EH (cell line): ENCODE measurements around the gene RFX1.
A peak's percentile ranks its signal among the peaks of the same experiment; 100 is the strongest.
"Not testable (repeated sequence)": the region's sequence is repeated elsewhere in the genome, so short reads cannot be mapped to it uniquely, and the experiment has no call there.

Experiments
- DNase-seq: peaks from one replicate; pipeline ENCODE4 v3.0.0-alpha.2; 2015; ENCODE audit warnings: low read depth

Gene RFX1

DNA sequence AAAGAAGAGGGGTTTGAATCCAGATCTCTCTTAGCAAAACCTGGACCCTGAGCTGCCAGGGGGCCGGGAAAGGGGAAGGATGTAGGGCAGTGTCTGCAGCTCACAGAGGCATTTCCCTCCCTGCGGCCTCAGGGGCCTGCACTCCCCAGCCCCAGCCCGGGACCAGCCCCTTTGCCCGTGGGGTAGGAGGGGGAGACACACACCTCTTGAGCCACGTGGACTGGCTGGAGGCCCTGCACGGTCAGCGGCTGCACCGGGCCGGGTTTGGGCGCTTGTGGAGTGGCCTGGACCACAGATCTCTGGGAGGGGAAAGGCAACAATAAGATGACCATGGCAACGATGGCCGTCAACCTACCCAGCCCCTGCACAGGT lies 26.9 kb downstream of the RFX1 start:
- DNase-seq = no peak

DNA sequence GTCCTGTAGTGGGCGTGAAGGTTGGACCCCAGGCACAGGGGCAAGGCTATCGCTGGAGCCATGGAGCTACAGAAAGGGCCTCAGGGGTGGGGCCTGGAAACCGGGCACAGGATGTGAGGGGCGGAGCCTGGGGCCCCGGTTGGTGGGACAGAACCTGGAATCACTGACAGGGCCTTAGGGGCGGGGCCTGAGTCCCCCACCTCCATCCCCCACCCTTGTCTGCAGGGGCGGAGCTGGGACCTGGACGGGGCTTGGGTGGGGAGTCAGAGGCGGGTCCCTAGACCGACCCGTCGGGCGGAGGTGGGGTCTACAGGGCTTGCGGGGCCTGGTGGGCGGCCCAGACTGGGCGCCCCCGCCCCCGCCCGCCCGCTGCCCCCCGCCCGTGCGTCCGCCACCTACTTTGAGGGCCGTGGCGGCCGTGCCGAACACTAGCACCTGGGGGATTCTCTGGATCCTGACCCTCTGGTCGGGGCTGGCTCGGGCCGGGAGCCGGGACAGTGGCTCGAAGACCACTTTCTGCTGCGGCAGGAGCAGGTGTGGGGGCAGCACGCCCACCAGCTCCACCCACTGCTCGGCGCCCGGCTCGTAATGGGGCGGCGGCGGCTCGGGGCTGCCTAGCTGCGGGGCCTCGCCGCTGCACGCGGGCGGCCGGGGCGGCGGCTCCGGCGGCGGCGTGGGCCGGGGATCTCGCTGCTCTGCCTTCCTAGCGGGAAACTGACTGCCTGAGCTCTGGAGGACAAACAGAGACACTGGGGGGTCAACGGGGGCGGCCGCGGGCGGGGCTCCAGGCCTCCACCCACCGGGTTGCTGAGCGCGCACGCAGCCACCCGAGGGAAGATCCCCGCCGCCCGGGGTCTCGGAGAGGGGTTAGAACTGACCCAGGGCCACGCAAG lies 27.5 kb downstream of the RFX1 start:
- DNase-seq = peak; percentile 42

DNA sequence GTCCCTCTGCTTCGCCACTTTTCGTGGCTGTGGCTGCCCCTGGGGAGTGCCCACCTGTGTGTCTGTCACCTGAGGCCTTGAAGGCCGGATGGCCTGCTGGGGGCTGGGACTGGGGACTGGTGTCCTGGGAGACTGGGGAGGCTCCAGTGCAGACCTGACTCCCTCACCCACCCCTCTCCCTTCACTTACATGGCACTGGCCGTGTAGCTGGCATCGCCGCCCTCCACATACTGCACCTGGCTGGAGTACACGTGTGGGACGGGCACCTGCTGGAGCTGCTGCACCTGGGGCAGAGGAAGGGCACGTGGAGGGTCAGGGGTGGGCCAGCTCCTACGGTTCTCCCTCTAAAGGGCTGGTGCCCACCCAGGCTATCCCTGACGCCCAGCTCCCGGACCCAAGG lies 28.3 kb downstream of the RFX1 start:
- DNase-seq = no peak

DNA sequence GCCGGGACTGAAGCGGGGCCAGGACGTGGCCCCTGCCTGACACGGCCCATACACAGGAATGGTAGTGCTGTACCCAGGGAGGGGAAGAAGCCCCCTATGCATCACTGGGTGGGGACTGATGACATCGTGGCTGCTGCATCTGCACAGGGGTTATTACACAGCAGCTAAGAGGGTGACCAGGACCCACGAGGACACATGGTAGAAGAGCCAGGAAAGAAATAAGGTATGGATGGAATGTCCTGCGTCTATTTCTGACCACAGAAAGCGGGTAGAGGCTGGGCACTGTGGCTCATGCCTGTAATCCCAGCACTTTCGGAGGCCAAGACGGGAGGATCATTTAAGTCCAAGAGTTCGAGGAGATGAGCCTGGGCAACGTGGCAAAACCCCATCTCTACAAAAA lies 29.7 kb downstream of the RFX1 start:
- peak; percentile 45 for DNase-seq

DNA sequence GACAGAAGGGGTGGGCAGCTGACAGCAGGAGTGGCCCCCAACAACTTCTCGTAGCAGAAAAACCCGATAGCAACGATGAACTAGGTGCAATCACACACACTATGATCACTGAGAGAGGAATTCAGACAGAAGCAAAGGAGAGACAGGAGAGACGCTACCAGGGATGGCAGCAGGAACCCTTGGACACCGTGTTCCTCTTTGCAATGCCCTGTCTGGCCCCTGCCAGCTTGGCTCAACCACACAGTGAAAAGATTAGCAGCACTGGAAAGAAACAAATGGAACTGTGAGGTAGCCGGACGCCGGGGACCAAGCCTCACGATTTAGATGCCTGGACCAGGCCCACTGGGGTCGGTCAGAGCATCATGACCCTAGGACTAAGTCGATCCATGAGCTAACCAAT lies 30.2 kb downstream of the RFX1 start:
- no peak for DNase-seq

DNA sequence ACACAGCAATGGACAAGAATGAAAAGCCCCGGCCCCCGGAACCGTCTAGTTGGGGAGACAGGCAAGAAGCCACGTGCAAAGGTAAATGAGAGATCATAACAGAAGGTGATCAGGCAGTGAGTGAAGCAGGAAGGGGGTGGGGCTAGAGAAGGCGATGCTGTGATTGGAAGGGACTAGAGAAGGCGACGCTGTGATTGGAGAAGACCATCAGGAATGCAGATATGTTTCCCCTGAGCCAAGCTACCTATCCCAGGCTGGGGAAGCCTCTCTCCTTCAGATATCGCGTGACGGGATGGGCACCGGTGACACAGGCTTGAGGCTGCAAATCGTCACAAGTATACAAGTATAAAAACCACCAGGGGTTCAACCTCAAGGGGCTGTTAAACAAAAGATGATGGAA lies 32.0 kb downstream of the RFX1 start:
- DNase-seq = peak; percentile 24

DNA sequence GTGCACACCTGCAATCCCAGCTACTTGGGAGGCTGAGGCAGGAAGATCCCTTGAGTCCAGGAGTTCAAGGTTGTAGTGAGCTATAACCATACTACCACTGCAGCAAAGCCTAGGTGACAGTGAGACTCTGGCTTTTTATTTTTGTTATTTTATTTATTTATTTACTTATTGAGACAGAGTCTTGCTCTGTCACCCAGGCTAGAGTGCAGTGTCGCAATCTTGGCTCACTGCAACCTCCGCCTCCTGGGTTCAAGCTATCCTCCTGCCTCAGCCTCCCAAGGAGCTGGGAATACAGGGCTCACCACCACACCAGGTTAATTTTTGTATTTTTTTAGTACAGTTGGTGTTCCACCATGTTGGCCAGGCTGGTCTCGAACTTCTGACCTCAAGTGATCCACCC lies 32.6 kb downstream of the RFX1 start:
- DNase-seq = not testable (repeated sequence)

DNA sequence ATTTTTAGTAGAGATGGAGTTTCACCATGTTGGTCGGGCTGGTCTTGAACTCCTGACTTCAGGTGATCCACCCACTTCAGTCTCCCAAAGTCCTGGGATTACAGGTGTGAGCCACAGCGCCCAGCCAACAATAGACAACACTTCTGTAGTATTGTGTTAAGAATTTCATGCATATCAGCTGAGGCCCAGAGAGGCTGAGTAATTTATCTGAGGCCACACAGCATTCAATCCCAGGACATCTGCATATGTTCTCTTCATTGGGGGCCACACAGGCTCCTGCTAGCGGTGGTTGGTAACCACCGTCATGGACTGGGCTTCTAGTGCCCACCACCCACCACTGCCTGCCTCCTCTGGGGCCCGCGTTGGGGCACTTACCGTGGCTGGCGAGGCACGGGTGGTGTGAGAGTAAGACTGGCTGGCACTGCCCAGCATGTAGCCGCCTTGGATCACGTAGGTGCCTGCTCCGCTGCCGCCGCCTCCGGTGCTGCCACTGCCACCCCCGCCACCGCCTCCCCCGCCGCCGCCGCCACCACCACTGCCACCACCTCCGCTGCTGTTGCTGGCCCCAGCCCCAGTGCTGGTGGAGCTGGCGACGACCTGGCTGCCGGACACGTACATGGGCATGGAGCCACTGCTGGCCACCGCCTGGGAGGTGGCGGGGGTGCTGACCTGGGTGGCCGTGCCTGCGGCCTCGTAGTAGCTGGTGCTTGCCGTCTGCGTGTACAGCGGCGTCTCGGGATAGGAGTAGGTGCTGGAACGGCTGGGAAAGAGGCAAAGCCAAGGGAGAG lies 33.6 kb downstream of the RFX1 start:
- DNase-seq = no peak

DNA sequence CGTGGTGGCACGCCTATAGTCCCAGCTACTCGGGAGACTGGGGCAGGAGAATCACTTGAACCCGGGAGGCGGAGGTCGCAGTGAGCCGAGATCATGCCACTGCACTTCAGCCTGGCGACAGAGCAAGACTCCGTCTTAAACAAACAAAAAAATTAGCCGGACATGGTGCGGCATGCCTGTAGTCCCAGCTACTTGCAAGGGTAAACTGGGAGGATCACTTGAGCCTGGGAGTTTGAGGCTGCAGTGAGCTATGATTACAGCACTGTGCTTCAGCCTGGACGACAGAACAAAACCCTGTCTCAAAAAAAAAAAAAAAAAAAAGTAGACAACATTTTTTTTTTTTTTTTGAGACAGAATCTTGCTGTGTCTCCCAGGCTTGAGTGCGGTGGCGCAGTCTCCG lies 34.3 kb downstream of the RFX1 start:
- DNase-seq = not testable (repeated sequence)

DNA sequence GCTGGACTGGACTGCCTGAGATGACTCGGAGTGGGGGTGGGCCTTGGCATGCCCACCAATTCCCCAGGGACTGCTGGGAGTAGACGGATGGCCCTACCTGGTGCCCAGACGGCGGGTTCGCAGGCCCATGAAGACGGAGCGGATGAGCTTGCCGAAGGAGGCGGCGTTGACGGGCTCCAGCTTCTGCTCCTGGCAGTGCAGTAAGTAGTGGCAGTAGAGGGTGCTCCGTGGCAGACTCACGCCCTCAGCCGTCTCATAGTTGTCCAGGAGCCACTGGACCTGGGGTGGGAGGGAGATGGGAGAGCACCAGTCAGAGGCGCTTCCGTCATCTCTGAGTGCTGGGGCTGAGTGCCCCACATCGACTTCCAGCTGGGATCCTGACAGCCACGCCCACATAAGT lies 36.2 kb downstream of the RFX1 start:
- DNase-seq = no peak

DNA sequence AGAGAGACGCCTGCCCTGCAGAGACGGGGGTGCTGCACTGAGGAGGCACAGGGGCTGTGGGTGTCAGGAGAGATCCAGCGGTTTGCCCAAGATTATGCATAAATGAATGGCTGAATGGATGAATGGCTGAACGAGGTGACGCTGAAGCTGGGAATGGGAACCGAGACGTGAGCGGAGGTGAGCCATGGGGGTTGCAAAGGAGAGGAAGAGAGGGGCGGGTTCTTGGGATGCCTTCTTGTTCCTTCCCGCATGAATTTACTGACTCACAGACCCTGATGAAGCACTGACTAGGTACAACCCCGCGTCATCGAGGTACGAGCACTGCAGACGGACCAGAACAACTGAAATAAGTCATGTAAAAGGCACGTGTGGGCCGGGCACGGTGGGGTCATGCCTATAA lies 37.1 kb downstream of the RFX1 start:
- DNase-seq = no peak

DNA sequence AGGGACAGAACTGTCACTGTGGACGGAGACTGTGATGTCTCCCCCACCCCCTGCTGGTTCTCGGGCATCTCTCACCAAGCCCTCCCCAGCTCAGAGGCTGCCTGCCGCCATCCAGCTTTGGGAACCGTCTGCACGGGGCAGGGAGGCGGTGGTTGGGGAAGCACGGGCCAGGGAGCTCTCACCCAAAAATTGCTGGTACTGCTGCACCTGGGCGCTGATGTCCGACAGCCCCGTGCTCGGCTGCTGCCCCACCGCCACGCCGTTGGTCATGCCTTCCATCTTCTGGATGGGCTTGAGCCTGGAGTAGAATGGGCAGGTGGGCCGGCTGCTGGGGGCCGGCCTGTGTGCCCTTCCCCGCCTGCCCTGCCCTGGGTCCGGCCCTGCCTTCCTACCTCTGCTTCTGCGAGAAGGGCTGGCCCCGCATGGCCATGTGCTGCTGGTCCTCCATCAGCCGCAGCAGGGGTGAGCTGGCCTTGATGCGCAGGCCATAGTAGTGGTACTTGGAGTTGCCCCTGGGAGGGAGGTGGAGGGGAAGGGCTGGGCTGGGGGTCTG lies 37.7 kb downstream of the RFX1 start:
- DNase-seq = no peak

DNA sequence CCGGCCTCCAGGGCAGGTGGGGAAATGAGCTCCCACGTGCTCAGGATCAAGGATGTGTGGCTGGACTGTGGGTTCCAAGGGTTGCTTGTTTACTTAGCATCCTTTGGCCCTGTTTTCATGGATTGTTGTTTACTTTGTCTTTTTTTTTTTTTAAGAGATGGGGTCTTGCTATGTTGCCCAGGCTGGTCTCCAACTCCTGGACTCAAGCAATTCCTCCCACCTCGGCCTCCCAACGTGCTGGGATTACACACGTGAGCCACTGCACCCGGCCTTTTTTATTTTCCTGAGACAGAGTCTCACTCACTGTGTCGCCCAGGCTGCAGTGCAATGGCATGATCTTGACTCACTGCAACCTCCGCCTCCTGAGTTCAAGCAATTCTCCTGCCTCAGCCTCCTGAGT lies 38.9 kb downstream of the RFX1 start:
- DNase-seq = not testable (repeated sequence)

DNA sequence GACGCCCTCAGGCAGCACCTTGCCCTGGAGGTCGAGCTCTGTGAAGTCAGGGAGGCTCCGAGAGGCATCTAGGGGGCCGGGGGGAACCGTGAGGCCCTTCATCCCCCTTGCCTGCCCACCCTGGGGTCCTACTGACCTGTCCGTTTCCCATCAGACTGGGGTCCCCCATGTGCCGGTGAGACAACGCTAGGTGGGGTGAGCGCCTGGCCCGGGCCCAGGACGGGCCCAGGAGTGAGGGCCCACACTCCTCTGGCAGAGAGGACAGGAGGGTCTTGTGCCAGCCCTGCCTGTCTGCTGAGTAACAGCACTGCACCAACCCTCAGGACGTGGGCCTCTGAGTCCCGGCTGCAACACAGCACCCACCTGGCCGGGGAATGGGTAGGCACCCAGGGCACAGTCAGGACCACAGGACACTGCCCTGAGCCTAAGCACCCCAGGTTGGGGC lies 39.4 kb downstream of the RFX1 start:
- DNase-seq = no peak

DNA sequence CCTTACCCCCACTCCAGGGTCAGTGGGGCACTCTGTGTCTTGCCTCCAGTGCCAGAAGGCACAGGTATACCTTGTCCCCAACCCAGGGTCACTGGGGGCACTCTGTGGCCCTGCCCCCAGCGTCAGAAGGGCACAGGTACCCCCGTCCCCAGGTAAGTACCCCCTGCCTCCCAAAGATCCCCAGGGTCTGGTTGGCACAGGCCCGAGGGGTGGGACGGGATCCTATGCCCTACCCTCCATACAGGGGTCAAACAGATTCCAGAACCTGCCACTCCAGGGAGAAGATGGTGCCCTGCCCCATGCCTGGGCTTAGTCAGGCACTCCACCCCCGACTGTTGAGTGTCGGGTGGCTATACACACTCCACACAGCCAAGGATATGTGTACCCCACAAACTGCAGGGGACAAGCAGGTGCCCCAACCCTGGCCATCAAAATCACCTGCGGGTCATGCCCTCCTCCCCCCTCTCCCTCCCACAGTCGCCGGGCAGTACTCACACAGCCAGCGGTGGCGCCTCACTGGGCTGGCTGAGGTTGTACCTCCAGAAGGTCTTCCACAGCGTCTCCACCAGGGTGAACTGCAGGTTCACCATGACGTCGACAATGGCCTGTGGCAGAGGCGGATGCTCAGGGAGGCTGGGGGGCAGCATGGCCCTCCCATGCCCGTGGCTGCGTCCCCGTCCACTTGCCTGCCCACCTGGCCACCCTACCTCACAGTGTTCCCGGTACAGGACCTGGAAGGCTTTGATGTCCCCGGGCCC lies 40.0 kb downstream of the RFX1 start:
- no peak for DNase-seq

DNA sequence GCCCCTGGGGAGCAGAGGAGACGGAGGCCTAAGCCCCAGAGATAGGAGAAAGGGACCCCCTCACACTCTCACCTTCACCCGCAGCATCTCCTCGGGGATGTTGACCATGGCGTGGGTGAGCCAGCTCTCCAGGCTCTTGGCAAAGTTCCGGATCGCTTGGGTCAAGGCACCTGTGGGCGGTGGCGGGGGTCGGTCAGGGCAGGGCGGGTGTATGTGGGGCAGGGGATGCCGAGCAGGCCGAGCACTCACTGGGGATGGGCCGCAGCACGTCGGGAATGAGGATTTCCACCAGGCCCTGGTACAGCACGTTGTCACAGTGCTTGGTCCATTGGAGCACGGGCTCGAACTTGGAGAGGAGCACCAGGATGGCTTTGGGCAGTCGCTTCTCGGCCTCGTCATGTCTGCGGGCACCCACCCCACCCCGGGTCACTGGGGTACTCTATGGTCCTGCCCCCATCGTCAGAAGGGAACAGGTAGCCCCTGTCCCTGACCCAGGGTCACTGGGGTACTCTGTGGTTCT lies 40.7 kb downstream of the RFX1 start:
- DNase-seq = no peak

DNA sequence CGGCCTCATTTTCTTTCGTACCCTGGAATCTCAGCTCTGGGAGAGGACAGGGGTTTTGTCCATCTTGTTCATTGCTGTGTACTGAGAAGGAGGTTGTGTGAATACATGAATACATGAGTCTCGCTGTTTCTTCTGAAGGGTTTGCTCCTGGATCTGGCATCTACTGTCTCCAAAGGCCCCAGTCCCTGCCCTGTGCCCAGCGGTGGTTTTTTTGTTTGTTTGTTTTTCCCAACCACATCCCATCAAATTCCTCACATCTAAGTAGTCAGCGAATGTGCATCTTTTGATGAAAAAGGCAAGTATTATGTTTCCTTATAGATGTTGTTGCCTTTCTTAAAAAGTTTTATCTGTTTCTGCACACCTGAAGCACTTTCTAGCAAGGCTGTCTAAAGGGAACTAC lies 41.3 kb downstream of the RFX1 start:
- DNase-seq = peak; percentile 80

DNA sequence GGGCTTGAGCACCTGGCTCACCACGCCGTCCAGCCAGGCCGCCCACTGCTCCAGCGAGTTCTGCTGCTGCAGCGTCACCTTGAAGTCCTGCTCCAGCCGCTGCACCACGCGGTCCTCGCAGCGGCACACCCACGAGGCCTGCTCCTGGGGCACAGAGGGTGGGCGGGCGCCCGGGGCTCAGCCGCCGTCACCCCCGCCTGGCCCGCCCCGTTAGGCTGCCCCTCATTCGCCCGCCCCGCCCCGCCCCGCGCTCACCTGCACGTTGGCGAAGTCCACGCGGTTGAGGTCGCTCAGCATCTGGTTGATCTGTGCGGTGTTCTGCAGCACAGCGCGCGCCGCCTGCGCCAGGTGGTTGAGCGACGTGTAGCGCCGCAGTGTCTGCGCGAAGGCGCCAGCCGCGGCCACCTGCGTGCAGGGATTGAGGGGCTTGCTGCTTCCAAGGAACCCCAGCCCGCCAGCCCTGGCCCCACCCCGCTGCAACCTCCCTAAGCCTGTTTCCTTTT lies 42.5 kb downstream of the RFX1 start:
- no peak for DNase-seq

DNA sequence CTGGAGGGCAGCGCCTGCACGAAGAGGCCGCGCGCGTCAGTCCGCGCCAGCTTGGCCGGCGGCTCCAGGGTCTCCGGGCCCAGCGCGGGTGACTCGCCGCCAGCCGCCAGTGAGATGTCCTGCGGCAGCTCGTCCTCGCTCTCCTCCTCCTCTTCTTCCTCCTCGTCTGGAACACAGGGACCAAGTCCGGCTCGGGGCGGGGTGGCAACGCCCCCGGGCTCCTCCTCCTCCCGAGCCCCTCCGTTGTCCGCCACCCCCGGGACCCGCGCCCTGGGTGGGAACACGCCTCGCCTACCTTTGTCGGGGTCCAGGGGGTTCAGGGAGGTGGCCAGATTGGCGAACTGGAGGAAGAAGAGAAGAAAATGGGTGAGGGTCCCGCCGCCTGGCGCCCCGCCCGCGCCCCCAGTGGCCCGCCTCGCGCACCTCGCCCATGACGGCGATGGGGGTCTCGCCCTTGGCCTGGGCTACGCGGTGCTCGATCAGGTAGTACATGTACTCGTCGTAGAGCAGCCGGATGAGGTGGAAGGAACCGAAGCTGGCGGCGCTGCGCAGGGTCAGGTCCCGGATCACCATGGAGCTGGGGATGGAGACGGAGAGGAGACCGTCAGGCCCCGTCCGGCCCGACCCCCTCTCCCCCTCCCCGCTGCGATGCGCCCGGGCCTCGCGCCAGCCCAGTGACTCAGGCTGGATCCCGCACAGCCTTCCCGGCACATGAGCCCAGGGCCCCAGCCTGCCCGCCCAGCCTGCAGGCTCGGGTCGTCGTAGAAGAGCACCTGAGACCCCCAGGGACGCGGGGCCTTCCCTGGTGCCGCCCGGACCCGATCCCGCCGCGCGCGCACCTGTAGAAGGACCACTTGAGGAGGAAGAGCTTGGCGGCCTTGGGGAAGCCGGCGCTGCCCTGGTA lies 43.2 kb downstream of the RFX1 start:
- peak; percentile 35 for DNase-seq

DNA sequence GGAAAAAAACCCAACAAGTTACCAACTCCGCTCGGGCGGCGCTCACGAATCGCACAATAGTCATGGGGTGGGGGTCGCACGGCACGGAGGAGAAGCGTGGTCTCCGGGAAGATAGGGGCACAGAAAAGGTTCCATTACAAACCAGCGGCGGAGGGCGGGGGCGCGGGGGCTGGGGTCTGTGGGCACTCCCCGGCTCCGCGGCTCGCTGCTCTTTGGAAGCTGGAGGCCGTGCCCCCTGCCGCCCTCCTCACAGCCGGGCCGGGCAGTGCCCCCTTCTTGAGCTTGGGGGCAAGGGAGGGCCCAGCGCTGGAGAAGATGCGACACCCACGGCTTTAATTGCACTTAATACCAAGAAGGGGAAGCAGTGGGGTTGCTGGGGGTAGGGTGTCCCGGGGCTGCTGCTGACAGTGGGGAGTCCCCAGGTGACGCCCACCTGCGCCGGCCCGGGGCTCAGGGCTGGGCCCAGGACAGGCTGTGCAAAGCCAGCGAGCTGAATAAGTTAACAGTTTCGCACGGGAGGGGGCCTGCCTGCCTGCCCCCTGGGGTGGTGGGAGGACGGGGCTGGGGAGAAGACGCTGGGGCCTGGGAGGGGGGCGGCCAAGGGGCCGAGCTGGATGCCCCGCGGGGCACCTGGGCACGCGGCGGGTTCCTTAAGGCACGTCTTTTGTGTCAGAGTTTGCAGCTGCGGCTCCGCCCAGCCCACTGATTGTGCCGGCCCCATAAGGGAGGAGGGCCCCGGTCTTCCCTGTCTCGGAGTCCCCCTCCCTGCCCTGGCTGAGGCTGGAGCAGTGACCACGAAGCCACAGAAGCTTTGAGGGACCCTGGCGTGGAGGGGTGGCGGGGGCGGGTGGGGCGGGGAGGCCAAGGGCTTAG lies 44.1 kb downstream of the RFX1 start:
- peak; percentile 20 for DNase-seq
